Panc1 (cell line): ENCODE data around the gene ADGRA1.

ENCODE experiments used
- CTCF ChIP-seq: fragments of 450-650 bp; IDR thresholded peaks from 2 replicates; pipeline ENCODE4 v1.5.1; 2017; ENCODE audit warnings: mild to moderate bottlenecking
- TF ChIP-seq, protein P1 (sequence below), 2 experiments: IDR thresholded peaks; 2 replicates each; pipeline ENCODE4 v1.6.1; 2011 to 2012; ENCODE audit warnings: low read depth in 2 of 2, control low read depth in 1 of 2, low read length in 1 of 2, mild to moderate bottlenecking in 1 of 2, moderate library complexity in 1 of 2; ENCODE audit not compliant: insufficient read depth in 1 of 2

- TF ChIP-seq CTCF, result no peak
- TF ChIP-seq, protein P1, sequence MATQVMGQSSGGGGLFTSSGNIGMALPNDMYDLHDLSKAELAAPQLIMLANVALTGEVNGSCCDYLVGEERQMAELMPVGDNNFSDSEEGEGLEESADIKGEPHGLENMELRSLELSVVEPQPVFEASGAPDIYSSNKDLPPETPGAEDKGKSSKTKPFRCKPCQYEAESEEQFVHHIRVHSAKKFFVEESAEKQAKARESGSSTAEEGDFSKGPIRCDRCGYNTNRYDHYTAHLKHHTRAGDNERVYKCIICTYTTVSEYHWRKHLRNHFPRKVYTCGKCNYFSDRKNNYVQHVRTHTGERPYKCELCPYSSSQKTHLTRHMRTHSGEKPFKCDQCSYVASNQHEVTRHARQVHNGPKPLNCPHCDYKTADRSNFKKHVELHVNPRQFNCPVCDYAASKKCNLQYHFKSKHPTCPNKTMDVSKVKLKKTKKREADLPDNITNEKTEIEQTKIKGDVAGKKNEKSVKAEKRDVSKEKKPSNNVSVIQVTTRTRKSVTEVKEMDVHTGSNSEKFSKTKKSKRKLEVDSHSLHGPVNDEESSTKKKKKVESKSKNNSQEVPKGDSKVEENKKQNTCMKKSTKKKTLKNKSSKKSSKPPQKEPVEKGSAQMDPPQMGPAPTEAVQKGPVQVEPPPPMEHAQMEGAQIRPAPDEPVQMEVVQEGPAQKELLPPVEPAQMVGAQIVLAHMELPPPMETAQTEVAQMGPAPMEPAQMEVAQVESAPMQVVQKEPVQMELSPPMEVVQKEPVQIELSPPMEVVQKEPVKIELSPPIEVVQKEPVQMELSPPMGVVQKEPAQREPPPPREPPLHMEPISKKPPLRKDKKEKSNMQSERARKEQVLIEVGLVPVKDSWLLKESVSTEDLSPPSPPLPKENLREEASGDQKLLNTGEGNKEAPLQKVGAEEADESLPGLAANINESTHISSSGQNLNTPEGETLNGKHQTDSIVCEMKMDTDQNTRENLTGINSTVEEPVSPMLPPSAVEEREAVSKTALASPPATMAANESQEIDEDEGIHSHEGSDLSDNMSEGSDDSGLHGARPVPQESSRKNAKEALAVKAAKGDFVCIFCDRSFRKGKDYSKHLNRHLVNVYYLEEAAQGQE (IDR thresholded peaks at IDR 0.05; ENCODE audit: insufficient read depth in 1 of 2, low read depth in 2 of 2, low read length in 1 of 2), result no peak
These were observed 75.5 kb downstream of the ADGRA1 start for GRCh38 chr10:133162910-133163856.
